Hepatocyte (in vitro differentiated cells): ENCODE measurements around the gene HMGN5.

Experiments used
- EZH2 ChIP-seq: fragments of 200-600 bp; sonication (generic); IDR thresholded peaks from 2 replicates; pipeline ENCODE4 v1.6.1; 2016; ENCODE audit warnings: antibody characterized with exemption, mild to moderate bottlenecking, borderline replicate concordance
- EZH2phosphoT487 ChIP-seq: fragments of 200-600 bp; sonication (generic); IDR thresholded peaks from one replicate; pipeline ENCODE4 v1.6.1; 2018; ENCODE audit warnings: antibody characterized with exemption, mild to moderate bottlenecking, low read depth, moderate library complexity; ENCODE audit not compliant: unreplicated experiment, severe bottlenecking
- TF ChIP-seq, protein P1 (sequence below): fragments of 200-600 bp; sonication (generic); IDR thresholded peaks from 2 replicates; pipeline ENCODE4 v1.5.1; 2016; ENCODE audit warnings: antibody characterized with exemption, mild to moderate bottlenecking; ENCODE audit not compliant: poor library complexity

DNA sequence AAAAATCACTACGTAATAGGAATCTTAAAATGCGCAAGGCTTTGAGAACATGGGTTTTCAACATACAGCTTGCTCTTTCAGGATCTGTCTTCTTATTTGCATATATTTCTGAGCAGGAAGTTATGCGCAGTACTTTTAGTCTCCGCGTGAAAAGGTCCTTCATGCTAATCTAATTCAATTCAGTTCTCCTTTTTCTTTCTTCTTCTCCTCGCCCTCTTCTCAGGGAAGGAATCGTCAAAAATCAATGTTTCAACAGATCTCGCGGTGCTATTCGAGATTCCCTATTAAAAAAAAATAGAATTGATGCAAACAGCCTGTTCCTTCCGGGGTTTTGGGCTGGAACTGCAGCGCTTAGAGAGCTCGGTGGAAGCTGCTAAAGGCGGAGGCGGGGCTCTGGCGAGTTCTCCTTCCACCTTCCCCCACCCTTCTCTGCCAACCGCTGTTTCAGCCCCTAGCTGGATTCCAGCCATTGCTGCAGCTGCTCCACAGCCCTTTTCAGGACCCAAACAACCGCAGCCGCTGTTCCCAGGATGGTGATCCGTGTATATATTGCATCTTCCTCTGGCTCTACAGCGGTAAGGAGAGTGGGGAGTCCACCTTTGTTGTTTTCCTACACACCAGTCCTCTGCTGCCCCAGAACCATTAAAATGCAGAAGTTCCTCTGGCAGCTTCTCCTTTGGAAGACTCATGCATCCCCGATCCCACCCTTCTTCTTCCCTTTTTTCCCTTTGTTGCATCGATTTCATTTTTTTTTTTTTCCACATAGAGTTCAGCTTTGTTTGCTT, at the start of gene HMGN5, which contains the start of gene SH3BGRL:
- TF ChIP-seq, protein P1, sequence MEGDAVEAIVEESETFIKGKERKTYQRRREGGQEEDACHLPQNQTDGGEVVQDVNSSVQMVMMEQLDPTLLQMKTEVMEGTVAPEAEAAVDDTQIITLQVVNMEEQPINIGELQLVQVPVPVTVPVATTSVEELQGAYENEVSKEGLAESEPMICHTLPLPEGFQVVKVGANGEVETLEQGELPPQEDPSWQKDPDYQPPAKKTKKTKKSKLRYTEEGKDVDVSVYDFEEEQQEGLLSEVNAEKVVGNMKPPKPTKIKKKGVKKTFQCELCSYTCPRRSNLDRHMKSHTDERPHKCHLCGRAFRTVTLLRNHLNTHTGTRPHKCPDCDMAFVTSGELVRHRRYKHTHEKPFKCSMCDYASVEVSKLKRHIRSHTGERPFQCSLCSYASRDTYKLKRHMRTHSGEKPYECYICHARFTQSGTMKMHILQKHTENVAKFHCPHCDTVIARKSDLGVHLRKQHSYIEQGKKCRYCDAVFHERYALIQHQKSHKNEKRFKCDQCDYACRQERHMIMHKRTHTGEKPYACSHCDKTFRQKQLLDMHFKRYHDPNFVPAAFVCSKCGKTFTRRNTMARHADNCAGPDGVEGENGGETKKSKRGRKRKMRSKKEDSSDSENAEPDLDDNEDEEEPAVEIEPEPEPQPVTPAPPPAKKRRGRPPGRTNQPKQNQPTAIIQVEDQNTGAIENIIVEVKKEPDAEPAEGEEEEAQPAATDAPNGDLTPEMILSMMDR = no peak
- TF ChIP-seq EZH2phosphoT487 = no peak
- TF ChIP-seq EZH2 = no peak
